Activated CD4-positive, alpha-beta T cell treated with anti-CD3 and anti-CD28 coated beads for 48 hours (primary cell): Measurements from ENCODE around the gene MSTN.
"Not testable (repeated sequence)": the region's sequence is repeated elsewhere in the genome, so short reads cannot be mapped to it uniquely, and the experiment has no call there.

Experiments used
- DNase-seq: peaks from one replicate; pipeline ENCODE4 v3.0.0-alpha.2; 2020

The MSTN gene

GRCh38 chr2:190062053-190062452 is 476 bp downstream of the MSTN start:
- no peak for DNase-seq

GRCh38 chr2:190060626-190061025 is 1.9 kb downstream of the MSTN start:
- DNase-seq, result no peak

GRCh38 chr2:190060019-190060418 is 2.5 kb downstream of the MSTN start:
- DNase-seq, result no peak

GRCh38 chr2:190053426-190053825 is 9.1 kb downstream of the MSTN start:
- DNase-seq, result no peak

- no peak for DNase-seq
Measured at GRCh38 chr2:190052307-190052706, 10.2 kb downstream of the MSTN start.

DNA sequence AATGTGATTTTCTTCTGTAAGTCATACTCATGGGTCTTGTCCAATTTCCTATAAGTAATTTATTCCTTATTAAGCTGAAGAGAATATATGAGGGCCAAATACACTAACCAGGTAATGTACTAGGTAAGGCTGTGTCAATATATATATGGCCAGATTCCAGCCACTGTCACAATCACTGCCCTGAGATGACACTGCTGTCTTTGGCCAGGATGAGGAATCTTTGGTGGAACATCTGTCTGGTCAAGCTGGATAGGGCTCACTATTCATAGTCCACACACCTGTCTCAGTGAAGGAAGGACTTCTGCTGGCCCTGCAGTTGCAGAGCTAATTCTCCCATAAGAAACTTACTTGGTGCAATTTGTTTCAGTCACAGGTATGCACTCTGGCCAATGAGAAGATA is 11.3 kb downstream of the MSTN start:
- no peak for DNase-seq

DNA sequence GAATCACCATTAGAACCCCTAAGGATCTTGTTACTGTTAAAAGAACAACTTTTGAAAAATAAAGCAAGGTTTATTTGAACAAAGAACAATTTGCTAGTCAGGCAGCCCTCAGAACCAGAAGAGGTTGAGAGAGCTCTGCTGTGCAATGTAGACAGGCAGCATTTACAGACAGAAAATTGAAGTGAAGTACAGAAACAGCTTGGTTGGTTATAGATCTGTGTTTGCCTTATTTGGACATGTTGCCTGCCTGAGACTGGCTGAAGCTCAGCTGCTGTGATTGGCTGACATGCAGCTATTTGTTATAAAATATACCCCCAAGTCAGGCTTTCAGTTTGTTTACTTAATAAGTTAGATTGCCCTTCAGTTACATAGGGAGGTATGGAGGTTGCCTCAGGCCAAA is 12.5 kb downstream of the MSTN start:
- no peak for DNase-seq

GRCh38 chr2:190044866-190045265 is 17.7 kb downstream of the MSTN start:
- no peak for DNase-seq

DNA sequence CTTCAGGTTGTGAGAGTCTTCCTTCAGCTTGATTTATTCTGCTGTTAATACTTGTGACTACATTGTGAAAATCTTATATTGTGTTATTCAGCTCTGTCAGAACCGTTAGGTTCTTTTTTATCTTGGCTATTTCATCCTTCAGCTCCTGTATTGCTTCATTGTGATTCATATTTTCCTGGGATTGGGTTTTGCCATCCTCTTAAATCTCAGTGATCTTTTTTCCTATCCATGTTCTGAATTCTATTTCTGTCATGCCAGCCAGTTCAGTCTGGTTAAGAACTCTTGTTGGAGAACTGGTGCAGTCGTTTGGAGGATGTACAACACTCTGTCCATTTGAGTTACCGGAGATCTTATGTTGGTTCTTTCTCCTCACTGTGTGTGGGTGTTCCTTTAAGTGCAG is 19.1 kb downstream of the MSTN start:
- DNase-seq, result no peak

DNA sequence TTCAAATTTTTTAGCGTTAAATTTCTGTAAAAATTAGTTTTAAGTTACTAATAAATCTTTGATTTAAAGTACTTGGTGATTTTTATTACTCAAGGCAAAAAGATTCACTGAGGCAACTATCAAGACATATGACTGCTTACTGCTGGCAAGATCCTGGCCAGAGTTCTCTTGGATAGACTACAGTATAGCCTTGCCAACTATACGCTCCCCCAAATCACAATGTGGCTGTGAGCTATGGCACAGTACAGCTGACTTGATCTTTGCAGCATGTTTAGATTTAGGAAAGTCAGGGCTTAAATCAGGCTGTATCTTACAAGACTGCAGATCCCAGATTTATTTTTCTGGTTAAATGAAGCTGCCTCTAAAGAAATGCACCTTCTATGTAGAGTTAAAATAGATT is 26.5 kb downstream of the MSTN start:
- no peak for DNase-seq

GRCh38 chr2:190034417-190034816 is 28.1 kb downstream of the MSTN start:
- DNase-seq, result not testable (repeated sequence)

DNA sequence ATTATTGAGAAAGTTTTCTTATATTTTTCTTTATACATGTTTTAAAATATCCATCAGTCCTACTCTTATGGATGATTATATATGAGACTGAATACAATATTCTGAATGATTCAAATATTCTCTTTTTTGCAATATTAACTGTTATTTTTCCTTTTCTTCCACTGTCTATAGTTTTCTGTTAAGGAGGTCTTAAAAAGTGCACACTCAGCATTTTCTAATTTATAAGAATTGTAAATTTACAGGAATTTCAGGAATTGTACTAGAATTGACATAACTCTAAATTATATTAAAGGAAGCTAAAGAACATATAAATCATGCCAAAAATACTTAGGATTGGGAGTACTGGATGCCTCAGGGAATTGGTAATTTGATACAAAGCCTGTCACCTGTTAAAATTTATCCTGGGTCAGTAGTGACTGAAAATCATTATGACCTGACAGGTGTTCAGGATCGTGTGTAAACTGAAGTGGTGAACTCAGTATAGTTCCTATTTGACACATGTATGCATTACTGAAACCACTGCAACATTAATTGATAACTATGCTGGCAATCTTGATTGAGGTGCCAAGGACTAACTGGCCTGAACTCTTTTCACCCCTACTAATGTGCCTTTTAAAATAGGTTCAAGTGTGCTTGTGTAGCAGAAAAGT is 30.4 kb downstream of the MSTN start:
- DNase-seq, result no peak

DNA sequence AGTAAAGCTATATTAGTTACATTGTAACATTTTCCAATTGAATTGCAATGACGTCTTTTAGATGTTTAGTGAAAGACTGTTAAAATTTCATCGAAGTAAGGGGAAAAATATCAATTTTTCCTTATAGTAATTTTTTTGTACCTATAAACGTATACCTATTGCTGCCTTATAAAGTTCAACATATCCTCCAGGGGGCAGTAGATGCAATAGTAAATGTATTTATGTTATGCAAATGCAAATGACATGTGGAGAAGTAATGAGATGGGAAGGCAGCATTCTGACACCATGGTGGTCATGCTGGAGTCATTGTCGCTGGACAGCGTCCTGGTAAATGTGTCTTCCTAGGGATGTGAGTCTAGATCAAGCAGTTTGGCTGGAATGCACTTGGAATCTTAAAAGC is 38.7 kb downstream of the MSTN start:
- no peak for DNase-seq

DNA sequence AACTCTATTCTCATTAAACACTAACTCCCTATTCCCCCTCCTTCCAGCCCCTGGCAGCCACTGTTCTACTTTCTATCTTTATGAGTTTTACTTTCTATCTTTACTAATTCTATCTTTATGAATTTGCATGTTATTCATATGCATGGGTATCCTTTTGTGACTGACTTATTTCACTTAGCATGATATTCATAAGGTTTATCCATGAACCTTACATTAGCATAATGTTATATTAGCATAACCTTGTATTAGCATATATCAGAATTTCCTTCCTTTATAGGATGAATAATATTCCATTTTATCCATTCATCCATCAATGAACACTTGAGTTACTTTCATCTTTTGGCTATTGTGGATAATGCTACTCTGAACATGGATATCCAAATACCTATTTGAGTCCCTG is 41.8 kb downstream of the MSTN start:
- DNase-seq, result no peak

DNA sequence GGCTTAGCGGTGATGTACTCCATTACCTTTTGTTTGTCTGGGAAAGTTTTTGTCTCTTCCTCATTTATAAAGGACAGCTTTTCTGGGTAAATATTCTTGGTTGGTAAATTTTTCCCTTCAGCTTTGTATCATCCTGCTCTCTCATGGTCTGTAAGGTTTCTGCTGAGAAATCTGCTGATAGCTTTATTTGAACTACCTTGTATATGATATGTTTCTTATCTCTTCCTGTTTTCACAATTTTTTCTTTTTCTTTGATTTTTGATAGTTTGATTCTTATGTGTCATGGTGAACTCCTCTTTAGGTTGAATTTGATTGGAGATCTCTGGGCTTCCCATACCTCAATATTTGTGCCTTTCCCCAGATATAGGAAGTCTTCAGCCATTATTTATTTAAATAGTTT is 44.7 kb downstream of the MSTN start:
- no peak for DNase-seq

- not testable (repeated sequence) for DNase-seq
Measured at GRCh38 chr2:190015969-190016368, 46.6 kb downstream of the MSTN start.
